HG03442 (cell line): ENCODE results near the gene ADCY9.
"Not testable (repeated sequence)": the region's sequence is repeated elsewhere in the genome, so short reads cannot be mapped to it uniquely, and the experiment has no call there.

Source experiments
- ATAC-seq: cut with Tn5 transposase; IDR thresholded peaks from one replicate; pipeline ENCODE4 v1.9.1; 2021; ENCODE audit warnings: mild to moderate bottlenecking, moderate library complexity; ENCODE audit not compliant: unreplicated experiment

The ADCY9 gene

DNA sequence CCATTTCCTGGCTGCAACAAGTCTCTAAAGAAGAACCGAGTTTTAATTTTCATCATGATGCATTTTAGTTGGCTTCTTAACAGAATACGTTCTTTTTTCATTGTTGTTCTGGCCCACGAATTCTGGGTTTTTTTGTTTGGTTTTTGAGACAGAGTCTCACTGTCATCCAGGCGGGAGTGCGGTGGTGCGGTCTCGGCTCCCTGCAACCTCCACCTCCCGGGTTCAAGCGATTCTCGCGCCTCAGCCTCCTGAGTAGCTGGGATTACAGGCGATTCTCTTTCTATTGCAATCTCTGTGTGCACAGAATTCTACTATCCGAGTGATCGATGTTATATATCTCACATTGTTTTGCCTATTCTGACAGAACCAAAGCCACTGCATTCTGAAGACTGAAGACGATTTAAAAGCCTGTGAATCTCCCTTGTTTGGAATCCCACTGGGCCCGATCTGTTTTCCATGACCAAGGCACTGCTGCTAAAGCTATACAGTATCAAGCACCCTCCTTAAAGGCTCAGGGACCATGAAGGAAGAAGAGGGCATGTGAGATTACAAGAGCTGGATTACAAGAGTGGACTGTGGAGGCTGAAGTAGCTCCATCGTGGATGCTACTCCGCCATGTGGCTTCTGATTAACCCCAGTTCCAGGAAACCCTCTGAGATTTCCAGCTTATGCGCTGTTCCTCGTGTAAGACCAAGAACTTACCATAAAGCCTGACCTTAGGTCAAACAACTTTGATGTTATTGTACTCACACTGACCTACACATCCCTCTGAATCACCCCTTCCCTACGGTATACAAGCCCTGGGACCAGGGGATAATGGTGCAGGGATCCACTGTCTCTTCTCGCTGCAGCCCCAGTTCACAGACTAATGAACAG is 44.3 kb downstream of the ADCY9 start:
- no peak for ATAC-seq

DNA sequence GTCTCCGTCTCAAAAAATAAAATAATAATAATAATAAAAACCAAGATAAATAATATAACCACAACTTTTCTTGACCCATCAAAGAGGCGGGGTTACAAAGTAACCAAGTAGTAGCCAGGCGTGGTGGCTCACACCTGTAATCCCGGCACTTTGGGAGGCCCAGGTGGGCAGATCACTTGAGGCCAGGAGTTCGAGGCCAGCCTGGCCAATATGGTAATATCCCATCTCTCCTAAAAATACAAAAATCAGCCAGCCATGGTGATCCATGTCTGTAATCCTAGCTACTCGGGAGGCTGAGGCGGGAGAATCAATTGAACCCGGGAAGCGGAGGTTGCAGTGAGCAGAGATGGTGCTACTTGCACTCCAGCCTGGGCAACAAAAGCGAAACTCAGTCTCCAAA is 45.3 kb downstream of the ADCY9 start:
- ATAC-seq: no peak

DNA sequence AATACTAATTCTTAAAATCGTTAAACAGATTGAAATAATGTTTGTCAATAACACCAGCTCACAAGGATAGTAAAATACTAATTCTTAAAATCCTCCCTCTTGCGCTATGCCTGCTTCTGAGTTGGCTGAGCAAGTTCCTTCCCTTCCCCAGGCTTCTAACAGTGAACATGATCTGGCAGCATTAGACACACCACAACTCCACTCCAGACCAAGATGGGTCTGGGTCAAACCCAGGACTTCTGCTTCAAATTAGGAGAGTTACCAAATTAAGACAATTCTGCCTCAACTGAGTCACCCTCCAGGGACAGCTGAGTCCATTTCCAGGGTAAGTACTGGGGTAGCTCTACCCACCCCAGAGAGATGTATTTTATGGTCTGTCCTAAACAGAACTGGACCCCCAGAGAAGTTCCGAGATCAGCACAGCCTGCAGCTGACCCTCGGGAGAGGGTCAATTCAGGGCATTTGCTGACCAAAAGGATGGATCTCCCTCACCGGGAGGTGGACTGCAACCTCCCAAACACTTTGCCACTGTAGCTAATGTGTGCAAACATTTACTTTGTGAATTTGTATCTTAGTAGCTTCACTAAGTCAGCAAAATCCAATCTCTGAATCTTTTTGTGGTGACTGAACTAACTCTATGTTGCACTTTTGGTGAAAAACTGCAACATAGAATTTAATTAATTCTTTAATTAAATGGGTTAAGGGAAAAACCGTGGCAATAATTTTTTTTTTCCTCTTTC is 48.8 kb downstream of the ADCY9 start:
- no peak for ATAC-seq

DNA sequence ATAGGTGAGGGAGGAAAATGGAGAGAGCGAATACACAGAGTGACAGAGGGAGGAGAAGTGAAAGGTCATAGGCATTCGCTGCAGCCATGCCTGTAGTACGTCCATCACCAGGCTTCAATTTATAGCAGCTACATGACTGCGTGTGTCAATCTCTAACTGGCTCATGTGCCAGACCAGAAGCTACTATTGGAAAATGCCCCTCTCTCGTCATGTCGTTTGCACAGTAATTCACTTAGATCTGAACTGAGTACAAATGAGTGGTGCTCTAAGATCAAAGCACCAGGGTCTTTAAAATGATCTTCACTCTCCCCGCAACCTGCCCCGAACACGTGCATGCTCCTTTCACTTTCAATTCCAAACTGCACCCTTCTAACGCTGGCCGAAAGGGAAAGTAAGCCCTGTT is 51.3 kb downstream of the ADCY9 start:
- ATAC-seq: no peak

DNA sequence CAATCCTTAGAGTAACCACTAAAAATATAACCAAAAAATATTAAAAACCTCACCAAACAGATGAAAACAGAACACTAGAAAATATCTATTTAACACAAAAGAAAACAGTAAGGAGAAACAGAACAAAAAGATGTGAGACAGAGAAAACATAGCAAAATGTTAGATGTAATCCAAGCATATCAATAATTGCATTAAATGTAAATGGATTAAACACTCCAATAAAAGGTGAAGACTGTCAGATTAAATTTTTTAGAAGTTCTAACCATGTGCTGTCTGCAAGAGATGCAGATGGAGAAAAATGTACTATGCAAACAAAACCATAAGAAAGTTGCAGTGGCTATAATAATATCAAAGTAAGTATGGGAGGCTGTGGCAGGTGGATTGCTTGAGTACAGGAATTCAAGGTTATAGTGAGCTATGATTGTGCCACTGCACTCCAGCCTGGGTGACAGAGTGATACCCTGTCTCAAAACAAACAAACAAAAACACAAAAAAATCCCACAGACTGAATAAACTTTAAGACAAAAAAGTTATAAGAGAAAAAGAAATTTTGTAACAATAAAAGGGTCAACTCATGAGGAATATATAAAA is 53.9 kb downstream of the ADCY9 start:
- ATAC-seq: no peak

DNA sequence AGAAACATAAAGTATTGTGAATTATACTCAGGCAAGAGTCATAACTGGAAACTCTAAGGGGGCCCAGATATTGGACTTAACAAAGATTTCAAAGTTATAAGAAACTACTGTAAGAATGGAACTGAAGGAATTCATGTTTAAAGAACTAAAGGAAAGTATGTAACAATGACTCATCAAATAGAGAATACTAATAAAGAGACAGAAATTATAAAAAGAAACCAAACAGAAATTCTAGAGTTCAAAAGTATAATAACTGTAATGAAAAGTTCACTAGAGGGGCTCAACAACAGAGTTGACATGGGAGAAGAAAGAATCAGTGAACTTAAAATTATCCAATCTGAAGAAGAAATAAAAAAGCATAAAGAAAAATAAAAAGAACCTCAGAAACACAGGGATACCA is 55.4 kb downstream of the ADCY9 start:
- no peak for ATAC-seq

DNA sequence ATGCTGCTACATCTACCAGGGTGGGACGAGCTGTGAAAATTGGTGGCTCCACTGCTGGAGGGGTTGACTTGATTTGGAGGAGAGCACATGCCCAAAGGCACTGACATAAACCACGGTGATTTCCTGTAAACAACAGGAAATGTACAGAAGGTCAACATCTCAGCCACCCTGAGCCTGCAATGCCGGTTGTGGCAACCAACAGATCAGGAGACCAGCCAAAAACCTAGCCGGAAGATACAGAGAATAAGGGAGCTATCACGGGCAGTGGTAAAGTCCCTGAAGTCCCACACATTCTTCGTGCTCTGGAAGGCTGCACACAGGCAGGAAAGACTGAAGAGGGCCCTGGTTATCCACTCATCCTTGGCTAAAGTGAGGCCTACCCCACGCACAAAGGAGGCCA is 56.2 kb downstream of the ADCY9 start:
- no peak for ATAC-seq

DNA sequence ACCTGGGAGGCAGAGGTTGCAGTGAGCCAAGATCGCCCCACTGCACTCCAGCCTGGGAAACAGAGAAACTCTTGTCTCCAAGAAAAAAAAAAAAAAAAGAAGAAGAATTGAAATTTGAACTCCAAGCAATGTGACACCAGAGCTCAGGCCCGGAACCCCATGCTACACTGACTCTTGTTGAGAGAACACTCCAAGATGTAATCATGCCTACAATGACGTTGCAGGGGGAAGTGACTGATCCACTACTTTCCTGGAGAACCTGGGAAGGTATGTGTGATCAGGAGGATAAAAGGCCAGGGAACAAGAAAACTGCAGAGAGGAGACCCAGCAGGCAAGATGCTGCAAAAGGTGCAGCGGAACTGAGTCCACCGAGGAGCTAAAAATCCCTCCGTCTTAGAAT is 57.9 kb downstream of the ADCY9 start:
- no peak for ATAC-seq

DNA sequence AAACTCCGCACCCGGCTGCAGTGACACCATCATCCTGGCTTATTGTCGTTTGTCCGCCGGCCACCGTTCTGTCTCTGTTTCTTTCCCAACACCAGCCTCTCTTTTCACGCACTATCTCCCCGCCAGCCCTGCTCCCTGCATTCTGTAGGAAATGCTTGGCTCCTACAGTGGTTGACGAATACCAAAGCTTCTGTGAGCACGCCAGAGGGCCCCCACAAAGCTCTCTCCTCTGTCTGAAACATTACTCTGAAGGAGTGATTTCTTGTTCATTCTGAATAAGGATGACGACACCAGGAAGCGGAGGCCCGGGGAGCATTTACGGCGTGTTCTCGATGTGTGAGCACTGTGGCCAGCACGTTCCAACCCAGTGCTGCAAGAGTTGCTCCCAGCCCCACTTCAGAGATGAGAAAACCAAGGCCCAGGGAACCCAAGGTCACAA is 58.8 kb downstream of the ADCY9 start:
- ATAC-seq: no peak

DNA sequence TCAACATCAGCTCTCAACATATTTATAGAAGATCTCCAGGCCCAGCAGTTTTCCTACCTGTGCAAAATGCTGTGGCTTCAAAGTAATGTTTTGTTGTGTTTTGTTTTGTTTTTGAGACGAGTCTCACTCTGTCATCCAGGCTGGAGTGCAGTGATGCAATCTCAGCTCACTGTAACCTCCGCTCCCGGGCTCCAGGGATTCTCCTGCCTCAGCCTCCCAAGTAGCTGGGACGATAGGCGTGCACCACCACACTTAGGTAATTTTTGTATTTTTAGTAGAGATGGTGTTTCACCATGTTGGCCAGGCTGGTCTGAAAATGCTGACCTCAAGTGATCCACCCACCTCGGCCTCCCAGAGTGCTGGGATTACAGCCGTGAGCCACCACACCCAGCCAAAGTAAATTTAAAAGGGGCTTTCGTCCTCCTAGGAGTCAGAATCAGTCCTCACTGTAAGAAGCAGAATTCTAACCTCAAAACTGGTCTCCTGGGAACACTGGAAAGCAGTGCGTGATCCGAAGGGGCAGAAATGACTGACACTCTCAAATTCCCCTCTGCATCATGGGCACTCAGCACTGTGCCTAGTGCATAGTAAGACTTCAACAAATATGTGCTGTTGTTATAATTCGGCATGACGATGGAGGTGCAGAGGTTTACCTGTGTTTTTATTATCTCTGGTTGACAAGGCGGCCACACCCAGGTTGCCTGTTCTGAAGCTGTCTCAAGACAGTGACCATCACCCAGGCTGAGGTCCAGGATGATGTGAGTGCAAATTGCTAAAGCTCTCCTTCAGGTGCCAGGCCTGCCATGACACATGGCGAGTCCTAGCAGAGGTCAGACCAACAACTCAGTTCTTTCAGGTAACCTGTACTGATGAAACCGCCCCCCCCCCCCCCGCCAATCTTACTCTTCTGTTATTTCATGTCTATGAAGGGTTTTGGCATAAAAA is 59.8 kb downstream of the ADCY9 start:
- ATAC-seq: no peak

DNA sequence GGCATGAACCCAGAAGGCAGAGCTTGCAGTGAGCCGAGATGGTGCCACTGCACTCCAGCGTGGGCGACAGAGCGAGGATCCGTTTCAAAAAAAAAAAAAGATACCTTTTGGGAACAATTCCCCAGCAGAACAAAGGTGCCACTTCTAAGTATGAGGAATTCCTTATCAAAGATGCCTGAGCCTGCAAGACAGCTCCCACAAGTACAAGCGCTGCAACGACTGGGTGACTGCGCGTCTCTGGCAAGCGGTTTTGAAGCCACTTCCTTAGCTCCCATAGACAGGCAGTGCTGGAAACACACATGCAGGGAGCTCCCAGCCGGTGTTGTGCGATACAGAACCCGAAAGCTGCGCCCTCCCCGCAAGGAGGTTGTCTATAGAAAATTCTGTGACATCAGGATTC is 60.5 kb downstream of the ADCY9 start:
- no peak for ATAC-seq

DNA sequence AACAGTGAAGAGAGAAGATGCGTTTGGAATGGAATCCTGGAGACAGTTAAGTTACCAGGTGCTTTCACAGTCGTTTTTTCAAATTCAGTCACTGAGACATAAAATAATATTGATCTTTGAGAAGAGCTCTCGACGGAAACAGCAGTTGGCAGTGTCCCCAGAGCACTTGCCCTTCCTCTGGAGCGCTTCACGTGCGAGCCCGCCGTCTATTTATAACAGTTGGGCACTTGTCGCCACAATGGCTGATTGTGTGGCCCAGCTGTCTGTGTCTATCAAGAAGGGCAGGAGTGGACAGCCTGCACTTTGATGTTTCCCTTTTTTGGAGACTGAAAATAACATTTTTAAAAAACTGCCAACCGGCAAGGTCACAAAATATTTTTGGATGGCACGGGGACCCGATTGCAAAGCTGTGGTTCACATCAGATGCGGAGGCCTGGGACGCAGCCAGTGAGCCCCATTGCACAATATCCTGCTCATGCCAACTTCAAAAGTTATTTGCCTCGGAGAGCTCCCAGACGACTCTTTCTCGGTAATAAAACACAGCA is 62.9 kb downstream of the ADCY9 start:
- ATAC-seq: no peak

DNA sequence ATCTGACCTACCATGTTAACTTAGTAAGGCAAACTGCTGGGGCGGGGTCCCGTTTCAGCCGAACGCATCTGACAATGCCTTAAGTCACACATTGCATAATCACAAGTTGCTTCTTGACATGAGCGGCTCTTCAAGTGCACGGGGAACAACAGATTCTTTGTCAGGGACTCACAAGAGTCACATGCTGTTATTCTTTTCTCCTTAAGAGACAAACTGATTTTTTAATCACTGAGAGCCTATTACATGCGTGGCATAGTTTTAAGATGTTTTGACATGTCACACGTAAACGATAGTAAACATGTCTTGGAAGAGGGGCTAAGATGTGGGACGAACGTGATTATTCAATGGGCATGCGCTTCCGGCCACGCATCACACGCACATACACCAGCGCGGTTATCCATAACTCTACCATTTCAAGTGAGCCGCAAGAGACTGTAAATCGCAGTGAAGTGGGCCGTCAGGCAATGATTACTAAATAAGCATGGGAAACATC is 63.4 kb downstream of the ADCY9 start:
- no peak for ATAC-seq

DNA sequence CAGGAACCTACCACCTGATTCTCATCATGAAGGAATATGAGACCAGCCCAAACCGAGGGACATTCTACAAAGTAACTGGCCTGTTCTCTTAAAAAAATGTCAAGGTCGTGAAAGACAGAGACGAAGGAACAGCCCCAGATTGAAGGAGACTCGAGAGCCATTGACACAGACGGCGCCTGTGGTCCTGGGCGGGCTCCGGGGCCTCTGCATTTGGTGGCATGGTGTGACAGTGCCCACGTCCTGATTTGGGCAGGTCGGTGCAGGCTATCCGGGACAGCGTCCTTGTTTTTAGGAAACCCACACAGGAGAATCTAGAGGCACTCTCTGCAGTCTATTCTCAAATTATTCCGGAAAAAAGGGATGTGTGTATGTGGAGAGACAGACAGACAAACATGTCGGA is 64.1 kb downstream of the ADCY9 start:
- no peak for ATAC-seq

DNA sequence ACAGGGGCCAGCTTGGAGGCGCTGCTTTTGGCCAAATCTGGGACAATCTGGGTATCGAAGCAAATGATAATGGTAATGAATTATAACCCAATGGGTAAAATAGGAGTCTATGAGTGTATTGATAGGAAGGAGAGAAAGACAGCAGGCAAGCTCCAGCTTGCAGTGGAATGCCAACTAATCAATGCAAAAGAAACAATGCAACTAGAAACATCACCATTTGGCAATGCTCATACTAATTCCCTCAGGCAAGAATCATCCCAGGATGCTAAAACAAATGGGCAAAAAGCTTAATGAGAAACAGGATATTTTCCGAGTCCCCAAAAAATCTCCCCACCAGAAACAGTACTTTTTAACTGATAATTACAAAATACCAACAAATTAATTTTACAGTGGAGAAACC is 64.7 kb downstream of the ADCY9 start:
- ATAC-seq: no peak

DNA sequence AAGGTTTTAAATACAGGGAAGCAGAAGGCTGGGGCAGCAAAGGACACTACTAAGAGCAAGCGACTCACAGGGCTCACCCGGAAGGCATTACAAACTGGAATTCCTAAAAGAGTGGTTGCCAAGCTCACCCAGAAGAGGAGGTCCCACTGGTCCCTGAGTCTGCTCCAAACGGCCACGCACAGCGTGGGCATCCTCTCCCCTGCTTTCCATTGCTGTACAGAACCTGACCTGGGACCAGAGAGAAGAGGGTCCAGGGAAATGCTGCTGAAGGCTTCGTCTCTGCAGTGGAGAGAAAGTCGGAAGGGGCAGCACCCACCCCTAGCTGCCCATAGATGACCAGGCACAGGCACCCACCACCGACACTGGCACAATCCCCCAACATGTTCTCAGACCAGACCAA is 67.2 kb downstream of the ADCY9 start:
- no peak for ATAC-seq

DNA sequence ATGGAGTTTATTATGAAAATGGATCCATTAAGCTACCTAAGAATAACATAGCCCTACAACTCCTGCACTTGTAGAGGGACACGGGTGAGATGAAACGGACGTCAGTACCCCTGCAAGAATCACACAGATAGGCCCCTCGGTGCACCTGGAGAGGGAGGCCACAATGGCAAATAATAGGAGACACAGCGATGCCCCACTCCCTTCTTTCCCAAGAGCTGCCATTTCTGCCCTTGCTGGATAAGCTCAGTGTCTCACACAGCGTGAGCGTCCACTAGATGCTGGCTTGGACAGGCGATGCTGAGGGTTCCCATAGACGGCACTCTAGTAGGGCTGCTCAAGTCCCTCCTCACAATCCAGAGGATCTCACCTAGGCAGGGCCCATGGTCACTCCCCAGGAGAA is 67.8 kb downstream of the ADCY9 start:
- ATAC-seq: no peak

DNA sequence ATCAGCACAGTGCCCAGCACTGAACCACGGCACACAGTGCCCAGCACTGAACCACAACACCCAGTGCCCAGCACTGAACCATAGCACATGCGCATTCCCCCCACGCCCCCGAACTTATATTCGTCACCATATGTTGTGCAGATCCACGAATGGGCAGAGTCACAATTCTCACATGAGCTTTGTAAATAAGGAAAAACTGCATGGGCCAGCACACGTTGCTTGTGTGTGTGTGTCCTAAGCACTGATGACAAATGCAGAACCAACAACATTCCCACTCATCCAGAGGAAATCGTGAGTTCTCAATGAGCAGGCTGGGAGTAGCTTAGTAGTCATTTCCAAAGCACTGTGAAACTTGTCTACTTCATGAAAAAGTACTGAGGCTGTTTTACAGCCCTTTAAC is 70.0 kb downstream of the ADCY9 start:
- no peak for ATAC-seq

DNA sequence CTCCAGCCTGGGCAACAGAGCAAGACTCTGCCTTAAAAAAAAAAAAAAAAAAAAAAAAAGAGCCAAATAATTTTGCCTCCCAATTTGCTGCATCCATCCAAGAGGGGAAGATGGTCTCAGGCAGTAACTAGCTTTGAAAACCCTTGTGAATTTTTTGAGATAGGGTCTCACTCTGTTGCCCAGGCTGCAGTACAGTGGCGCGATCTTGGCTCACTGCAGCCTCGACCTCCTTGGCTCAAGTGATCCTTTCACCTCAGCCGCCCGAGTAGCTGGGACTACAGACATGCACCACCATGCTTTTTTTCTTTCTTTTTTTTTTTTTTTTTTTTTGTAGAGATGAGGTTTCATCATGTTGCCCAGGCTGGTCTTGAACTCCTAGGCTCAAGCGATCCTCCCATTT is 70.7 kb downstream of the ADCY9 start:
- not testable (repeated sequence) for ATAC-seq

DNA sequence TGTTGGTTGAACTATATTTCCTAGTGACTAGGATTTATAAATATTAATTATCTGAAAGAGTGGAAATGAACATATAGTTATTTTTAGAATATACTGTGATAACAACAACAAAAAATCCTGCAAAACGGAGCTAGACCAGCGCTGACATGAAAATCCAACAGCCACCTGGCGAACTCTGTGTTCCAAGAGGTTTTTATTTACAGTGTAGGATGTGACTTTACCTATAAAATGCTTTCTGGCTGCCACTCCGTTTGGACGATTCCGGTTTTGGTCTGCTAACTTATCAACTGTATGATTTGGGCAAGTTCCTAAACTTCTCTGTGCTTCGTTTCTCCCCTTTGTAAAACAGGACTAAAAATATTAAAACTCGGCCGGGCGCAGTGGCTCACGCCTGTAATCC is 73.7 kb downstream of the ADCY9 start:
- ATAC-seq: no peak
